ENCODE results near the gene EPB41L1. TPM values are rescaled to one million over a fixed set of nuclear protein-coding genes. Genes with fewer than 3 reads are reported as not detected.

EPB41L1 gene
- total RNA-seq, 1 experiment from 2014 or later: 8.6 TPM

GRCh38 chr20:36199345-36200257, 45.1 kb downstream of the EPB41L1 start:
- POLR2A ChIA-PET: no interaction called here

DNA sequence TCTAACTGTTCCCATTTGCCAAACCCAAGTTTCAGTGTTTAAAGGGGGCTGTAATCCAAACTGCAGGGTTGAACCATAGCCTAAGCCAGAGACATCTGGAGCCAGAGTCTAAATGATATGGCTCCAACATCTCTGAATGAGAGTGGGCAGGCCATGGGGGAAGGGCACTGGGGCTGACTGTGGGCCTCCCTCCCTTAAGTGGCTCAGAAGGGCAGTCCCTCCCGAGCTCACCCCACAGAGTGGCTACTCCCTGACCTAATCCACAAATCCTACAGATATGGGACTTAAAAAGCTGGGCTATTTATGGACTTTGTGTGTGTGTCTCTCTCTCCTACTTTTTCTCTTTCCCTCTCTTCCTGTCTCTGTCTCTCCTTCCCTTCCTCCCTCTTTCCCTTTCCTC, 45.9 kb downstream of the EPB41L1 start:
- H3K4me3 ChIP-seq (ENCODE audit: low read depth in 2 of 2, low read length in 2 of 2): no peak overlapping the region
- H3K27ac ChIP-seq (ENCODE audit: low read length): no peak overlapping the region
- CTCF ChIA-PET: interaction anchor here (0.5 to 1.7 kb wide), 6 partner anchors 11 to 208 kb away, joined by 3 to 8 read pairs (median 4); no protein-coding TSS in a partner anchor
- ATAC-seq (no peak), DNase-seq (ENCODE audit: low read depth, low spot score) (no peak)
- in situ Hi-C loops (cut with HindIII; ENCODE audit: low pct_unique_long_range_greater_than_20kb, low sequenced_read_pairs): no loop called here
- TF ChIP-seq POLR2AphosphoS5 (IDR thresholded peaks at IDR 0.05; ENCODE audit: low read depth, low read length): no peak
- TF ChIP-seq, protein P1, sequence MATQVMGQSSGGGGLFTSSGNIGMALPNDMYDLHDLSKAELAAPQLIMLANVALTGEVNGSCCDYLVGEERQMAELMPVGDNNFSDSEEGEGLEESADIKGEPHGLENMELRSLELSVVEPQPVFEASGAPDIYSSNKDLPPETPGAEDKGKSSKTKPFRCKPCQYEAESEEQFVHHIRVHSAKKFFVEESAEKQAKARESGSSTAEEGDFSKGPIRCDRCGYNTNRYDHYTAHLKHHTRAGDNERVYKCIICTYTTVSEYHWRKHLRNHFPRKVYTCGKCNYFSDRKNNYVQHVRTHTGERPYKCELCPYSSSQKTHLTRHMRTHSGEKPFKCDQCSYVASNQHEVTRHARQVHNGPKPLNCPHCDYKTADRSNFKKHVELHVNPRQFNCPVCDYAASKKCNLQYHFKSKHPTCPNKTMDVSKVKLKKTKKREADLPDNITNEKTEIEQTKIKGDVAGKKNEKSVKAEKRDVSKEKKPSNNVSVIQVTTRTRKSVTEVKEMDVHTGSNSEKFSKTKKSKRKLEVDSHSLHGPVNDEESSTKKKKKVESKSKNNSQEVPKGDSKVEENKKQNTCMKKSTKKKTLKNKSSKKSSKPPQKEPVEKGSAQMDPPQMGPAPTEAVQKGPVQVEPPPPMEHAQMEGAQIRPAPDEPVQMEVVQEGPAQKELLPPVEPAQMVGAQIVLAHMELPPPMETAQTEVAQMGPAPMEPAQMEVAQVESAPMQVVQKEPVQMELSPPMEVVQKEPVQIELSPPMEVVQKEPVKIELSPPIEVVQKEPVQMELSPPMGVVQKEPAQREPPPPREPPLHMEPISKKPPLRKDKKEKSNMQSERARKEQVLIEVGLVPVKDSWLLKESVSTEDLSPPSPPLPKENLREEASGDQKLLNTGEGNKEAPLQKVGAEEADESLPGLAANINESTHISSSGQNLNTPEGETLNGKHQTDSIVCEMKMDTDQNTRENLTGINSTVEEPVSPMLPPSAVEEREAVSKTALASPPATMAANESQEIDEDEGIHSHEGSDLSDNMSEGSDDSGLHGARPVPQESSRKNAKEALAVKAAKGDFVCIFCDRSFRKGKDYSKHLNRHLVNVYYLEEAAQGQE (IDR thresholded peaks at IDR 0.05; ENCODE audit: insufficient read depth in 1 of 2, low read depth in 2 of 2, low read length in 1 of 2): no peak
- no peak for TF ChIP-seq CTCF (IDR thresholded peaks at IDR 0.05)
- no peak for TF ChIP-seq TCF7L2 (IDR thresholded peaks at IDR 0.05; ENCODE audit: low read depth, low read length)
- TF ChIP-seq SIN3A (IDR thresholded peaks at IDR 0.05; ENCODE audit: borderline replicate concordance, insufficient read depth, low read depth, low read length): no peak
- no TSS peak for BruUV-seq (replicated peaks)
- no peaks in the 10 kb centered on the region for H3K4me1 ChIP-seq (ENCODE audit: control insufficient read depth, insufficient read depth, low read length)
- no peaks in the 10 kb centered on the region; the same call in none of the 2 replicates for H3K27me3 ChIP-seq (ENCODE audit: control insufficient read depth, insufficient read depth, low read length)
- intact Hi-C loops (cut with micrococcal nuclease; ENCODE audit: unreplicated experiment): no loop called here
- no peaks in the 10 kb centered on the region for H3K36me3 ChIP-seq (ENCODE audit: control insufficient read depth, insufficient read depth, low read length)
- H3K9me3 ChIP-seq (ENCODE audit: control insufficient read depth, insufficient read depth, low read depth, low read length): no peaks in the 10 kb centered on the region
- POLR2A ChIA-PET: no interaction called here

More at GRCh38 chr20:36199345-36200257, 45.1 kb downstream of the EPB41L1 start:
- no peak overlapping the region for H3K4me3 ChIP-seq (ENCODE audit: low read depth in 2 of 2, low read length in 2 of 2)
- CTCF ChIA-PET: interaction anchor here (0.5 to 1.7 kb wide), 12 partner anchors 10 to 239 kb away, joined by 3 to 8 read pairs (median 4); no protein-coding TSS in a partner anchor
- in situ Hi-C loops (cut with HindIII; ENCODE audit: low pct_unique_long_range_greater_than_20kb, low sequenced_read_pairs) (no loop called here), intact Hi-C loops (cut with micrococcal nuclease; ENCODE audit: unreplicated experiment) (loop anchor here (1.0 kb wide), 1 partner anchor 43 kb away; no protein-coding TSS in a partner anchor)
- ATAC-seq (peak; percentile 94), DNase-seq (ENCODE audit: low read depth, low spot score) (peak; percentile 68)
- no peak overlapping the region for H3K27ac ChIP-seq (ENCODE audit: low read length)
- peak; percentile 94 for TF ChIP-seq CTCF (IDR thresholded peaks at IDR 0.05)
- TF ChIP-seq, protein P1 (IDR thresholded peaks at IDR 0.05; ENCODE audit: insufficient read depth in 1 of 2, low read depth in 2 of 2, low read length in 1 of 2): no peak
- H3K36me3 ChIP-seq (ENCODE audit: control insufficient read depth, insufficient read depth, low read length): no peaks in the 10 kb centered on the region
- BruUV-seq (replicated peaks): no TSS peak
- H3K4me1 ChIP-seq (ENCODE audit: control insufficient read depth, insufficient read depth, low read length): no peaks in the 10 kb centered on the region
- no peaks in the 10 kb centered on the region; the same call in none of the 2 replicates for H3K27me3 ChIP-seq (ENCODE audit: control insufficient read depth, insufficient read depth, low read length)
- no peaks in the 10 kb centered on the region for H3K9me3 ChIP-seq (ENCODE audit: control insufficient read depth, insufficient read depth, low read depth, low read length)

Measured in Panc1 (cell line).